HCT116 (cell line): Measurements from ENCODE around the gene ZIC5. TPM values are rescaled to one million over a fixed set of nuclear protein-coding genes. Genes with fewer than 3 reads are reported as not detected.

Experiments
- ATAC-seq: fragments of 200-7000 bp; cut with Tn5 transposase; 2 replicates; pipeline ENCODE4 v1.9.1; 2020; ENCODE audit warnings: mild to moderate bottlenecking, moderate library complexity
- BruUV-seq: library from RNA; stranded (reverse); fragments of 400-500 nt; replicated peaks from 2 replicates; lab custom pipeline; 2021; lab: Mats Ljungman, UMichigan
- CTCF ChIA-PET: fragments of 300-600 bp; sonication (Branson Sonifier 250); formaldehyde crosslinking; loops from one replicate; lab custom pipeline; 2021; ENCODE audit warnings: antibody characterized with exemption; lab: Charles Lee
- POLR2A ChIA-PET: fragments of 300-600, 350-600 bp; sonication (Branson Sonifier 250); formaldehyde crosslinking; loops from one replicate; lab custom pipeline; 2021; ENCODE audit warnings: antibody characterized with exemption; lab: Charles Lee
- RAD21 ChIA-PET, 2 experiments: fragments of 300-600 bp; sonication (Branson Sonifier 250); formaldehyde crosslinking; loops; one replicate each; lab custom pipeline; 2023; ENCODE audit warnings: low total read pairs in 2 of 2; ENCODE audit not compliant: uncharacterized antibody in 2 of 2, unreplicated experiment in 2 of 2, low non-redundant PET in 1 of 2; lab: Charles Lee
- DNase-seq: peaks from one replicate; pipeline ENCODE4 v3.0.0-alpha.2; 2010; ENCODE audit warnings: low read depth, low spot score
- H2AFZ ChIP-seq: fragments of 200-600 bp; shearing (Covaris generic), sonication (generic); 2 replicates; pipeline ENCODE4 v1.6.1; 2017; ENCODE audit warnings: low read depth, mixed run types, mixed read lengths, antibody characterized with exemption, low read length; ENCODE audit not compliant: poor library complexity, severe bottlenecking
- H3K27ac ChIP-seq: 2 replicates; pipeline ENCODE4 v1.5.1; 2012; ENCODE audit warnings: low read depth, low read length
- H3K27me3 ChIP-seq: fragments of 200-600 bp; sonication (generic); 2 replicates; pipeline ENCODE4 v1.6.1; 2016; ENCODE audit warnings: mixed run types, low read length, mixed read lengths; ENCODE audit not compliant: insufficient read depth
- H3K36me3 ChIP-seq, 2 experiments: fragments of 200-500 bp in 1 of 2; fragments of 200-600 bp in 1 of 2; sonication (Bioruptor generic) in 1 of 2; sonication (generic) in 1 of 2; 2 replicates each; pipeline versions ENCODE4 v1.5.1 to v1.6.1; 2014 to 2016; ENCODE audit warnings: low read length in 2 of 2, inconsistent platforms in 1 of 2, mixed read lengths in 1 of 2, mixed run types in 1 of 2; ENCODE audit not compliant: insufficient read depth in 2 of 2, control insufficient read depth in 1 of 2
- H3K4me1 ChIP-seq, 2 experiments: fragments of 200-600 bp in 1 of 2; sonication (generic) in 1 of 2; 2 replicates each; pipeline versions ENCODE4 v1.5.1 to v1.6.1; 2012 to 2017; ENCODE audit warnings: low read length in 2 of 2, inconsistent platforms in 1 of 2, mild to moderate bottlenecking in 1 of 2, mixed read lengths in 1 of 2, mixed run types in 1 of 2, moderate library complexity in 1 of 2; ENCODE audit not compliant: insufficient read depth in 2 of 2, control insufficient read depth in 1 of 2
- H3K4me2 ChIP-seq: fragments of 200-600 bp; sonication (generic); 2 replicates; pipeline ENCODE4 v1.6.1; 2017; ENCODE audit warnings: mixed run types, low read length, mixed read lengths
- H3K4me3 ChIP-seq, 2 experiments: fragments of 200-600 bp in 1 of 2; sonication (generic) in 1 of 2; replicated peaks in 1 of 2; 2 replicates each; pipeline ENCODE4 v1.5.1; 2011 to 2016; ENCODE audit warnings: low read length in 2 of 2, control low read depth in 1 of 2, low read depth in 1 of 2, mild to moderate bottlenecking in 1 of 2, mixed read lengths in 1 of 2, mixed run types in 1 of 2
- H3K79me2 ChIP-seq: fragments of 200-600 bp; sonication (generic); 2 replicates; pipeline ENCODE4 v1.6.1; 2017; ENCODE audit warnings: mild to moderate bottlenecking, mixed run types, low read length, moderate library complexity, mixed read lengths; ENCODE audit not compliant: insufficient read depth
- H3K9ac ChIP-seq: fragments of 200-600 bp; sonication (generic); 2 replicates; pipeline ENCODE4 v1.6.1; 2016; ENCODE audit warnings: low read length, mixed read lengths
- H3K9me2 ChIP-seq: fragments of 200-600 bp; sonication (generic), shearing (Covaris generic); 2 replicates; pipeline ENCODE4 v1.6.1; 2017; ENCODE audit warnings: mixed run types, mild to moderate bottlenecking, moderate library complexity; ENCODE audit not compliant: insufficient read depth
- H3K9me3 ChIP-seq, 2 experiments: fragments of 200-500 bp in 1 of 2; fragments of 200-600 bp in 1 of 2; sonication (Bioruptor generic) in 1 of 2; sonication (generic) in 1 of 2; 2 replicates each; pipeline ENCODE4 v1.6.1; 2014 to 2017; ENCODE audit warnings: low read length in 2 of 2, mixed read lengths in 2 of 2, inconsistent platforms in 1 of 2, low read depth in 1 of 2, mild to moderate bottlenecking in 1 of 2, mixed run types in 1 of 2, moderate library complexity in 1 of 2; ENCODE audit not compliant: control insufficient read depth in 1 of 2, insufficient read depth in 1 of 2
- H4K20me1 ChIP-seq: fragments of 200-600 bp; sonication (generic), shearing (Covaris generic); 2 replicates; pipeline ENCODE4 v1.6.1; 2017; ENCODE audit warnings: mixed run types, mild to moderate bottlenecking, moderate library complexity; ENCODE audit not compliant: insufficient read depth
- ATF3 ChIP-seq: IDR thresholded peaks from 2 replicates; pipeline ENCODE4 v1.6.1; 2012
- CBX3 ChIP-seq: IDR thresholded peaks from 2 replicates; pipeline ENCODE4 v1.6.1; 2012; ENCODE audit warnings: low read depth
- CEBPB ChIP-seq: IDR thresholded peaks from 2 replicates; pipeline ENCODE4 v1.6.1; 2012; ENCODE audit warnings: low read depth
- CTCF ChIP-seq, 3 experiments: fragments of 200-600 bp in 1 of 3; sonication (generic) in 1 of 3; IDR thresholded peaks in 2 of 3; conservative IDR thresholded peaks in 1 of 3; 2 replicates each; pipeline ENCODE4 v1.5.1; 2012 to 2017; ENCODE audit warnings: low read depth in 2 of 3, low read length in 2 of 3, antibody characterized with exemption in 1 of 3, borderline replicate concordance in 1 of 3, control low read depth in 1 of 3, mild to moderate bottlenecking in 1 of 3, mixed read lengths in 1 of 3, mixed run types in 1 of 3, moderate library complexity in 1 of 3; ENCODE audit not compliant: insufficient read depth in 1 of 3
- EGR1 ChIP-seq: IDR thresholded peaks from 2 replicates; pipeline ENCODE4 v1.6.1; 2012; ENCODE audit warnings: low read depth
- EZH2 ChIP-seq: fragments of 200-600 bp; sonication (generic); IDR thresholded peaks from 2 replicates; pipeline ENCODE4 v1.6.1; 2017; ENCODE audit warnings: antibody characterized with exemption, mixed run types
- EZH2phosphoT487 ChIP-seq: fragments of 200-600 bp; IDR thresholded peaks from 2 replicates; pipeline ENCODE4 v1.6.1; 2018; ENCODE audit warnings: antibody characterized with exemption, borderline replicate concordance
- FOSL1 ChIP-seq: IDR thresholded peaks from 2 replicates; pipeline ENCODE4 v1.6.1; 2012; ENCODE audit warnings: low read depth
- JUND ChIP-seq: IDR thresholded peaks from 2 replicates; pipeline ENCODE4 v1.6.1; 2012
- MAX ChIP-seq: IDR thresholded peaks from 2 replicates; pipeline ENCODE4 v1.6.1; 2012
- POLR2A ChIP-seq: IDR thresholded peaks from 2 replicates; pipeline ENCODE4 v1.7.0; 2011; ENCODE audit warnings: borderline replicate concordance; ENCODE audit not compliant: insufficient read depth, insufficient read length; ENCODE audit errors: extremely low read depth
- POLR2AphosphoS5 ChIP-seq: IDR thresholded peaks from 2 replicates; pipeline ENCODE4 v1.6.1; 2011; ENCODE audit warnings: mild to moderate bottlenecking, low read depth, low read length, moderate library complexity
- RAD21 ChIP-seq: IDR thresholded peaks from 2 replicates; pipeline ENCODE4 v1.6.1; 2012; ENCODE audit warnings: low read depth, mild to moderate bottlenecking
- SIN3A ChIP-seq: IDR thresholded peaks from 2 replicates; pipeline ENCODE4 v1.6.1; 2012; ENCODE audit warnings: low read depth
- SP1 ChIP-seq: IDR thresholded peaks from 2 replicates; pipeline ENCODE4 v1.6.1; 2012; ENCODE audit warnings: low read depth
- SRF ChIP-seq: IDR thresholded peaks from 2 replicates; pipeline ENCODE4 v1.6.1; 2012; ENCODE audit warnings: low read depth
- TCF7L2 ChIP-seq: IDR thresholded peaks from 2 replicates; pipeline ENCODE4 v1.7.0; 2011; ENCODE audit warnings: borderline replicate concordance, inconsistent platforms; ENCODE audit not compliant: insufficient read depth, insufficient read length; ENCODE audit errors: extremely low read depth
- ZNF274 ChIP-seq: fragments of 200-500 bp; sonication (Bioruptor generic); IDR thresholded peaks from 2 replicates; pipeline ENCODE4 v1.6.1; 2014; ENCODE audit warnings: mild to moderate bottlenecking, low read depth, low read length, inconsistent platforms
- intact Hi-C: fragments of 100-400 bp; cut with micrococcal nuclease; formaldehyde crosslinking; loops from 2 replicates; pipeline ENCODE4 v1.10.0; 2022
- total RNA-seq: library from RNA; stranded (reverse); gene quantifications from one replicate; pipeline ENCODE4 v1.2.1, GENCODE V29; 2021; ENCODE audit not compliant: unreplicated experiment

ZIC5 gene
- total RNA-seq, 1 experiment from 2014 or later, result 10.3 TPM

- Histone ChIP-seq H3K27me3 (no peaks in the 10 kb centered on the region), H3K4me1 (peaks cover 0 to under 1% of the 10 kb centered on the region in 2 experiments; a peak in 2 of 4 replicates), H3K4me2 (no peak overlapping the region), H3K9ac (no peak overlapping the region), H3K9me2 (no peaks in the 10 kb centered on the region), H2AFZ (no peak overlapping the region), H3K9me3 (no peaks in the 10 kb centered on the region), H3K4me3 (no peak overlapping the region), H3K36me3 (no peaks in the 10 kb centered on the region), H4K20me1 (no peaks in the 10 kb centered on the region), H3K79me2 (no peaks in the 10 kb centered on the region), H3K27ac (no peak overlapping the region)
- ChIA-PET RAD21 (no interaction called here), CTCF (no interaction called here), POLR2A (no interaction called here)
- no TSS peak for BruUV-seq
- TF ChIP-seq POLR2AphosphoS5 (no peak), RAD21 (no peak), MAX (no peak), CTCF (IDR thresholded peaks at IDR 0.05 in 2 of 3, conservative IDR thresholded peaks at IDR 0.05 in 1 of 3; ENCODE audit: borderline replicate concordance in 1 of 3, insufficient read depth in 1 of 3, low read depth in 2 of 3, low read length in 2 of 3) (no peak), TCF7L2 (no peak), ZNF274 (no peak)
- DNase-seq, result no peak
- ATAC-seq, result no peak
- intact Hi-C loops, result no loop called here
Observed at GRCh38 chr13:99944102-99944501, 27.5 kb downstream of the ZIC5 start.

GRCh38 chr13:99941911-99942310 lies 29.7 kb downstream of the ZIC5 start:
- DNase-seq (no peak), ATAC-seq (no peak)
- RAD21 ChIA-PET, result no interaction called here
- POLR2A ChIA-PET, result no interaction called here
- Histone ChIP-seq H2AFZ (no peak overlapping the region), H3K36me3 (no peaks in the 10 kb centered on the region), H3K27me3 (no peaks in the 10 kb centered on the region), H3K4me3 (no peak overlapping the region), H3K4me2 (no peak overlapping the region), H3K9me2 (no peaks in the 10 kb centered on the region), H3K27ac (no peak overlapping the region), H3K9me3 (no peaks in the 10 kb centered on the region), H4K20me1 (no peaks in the 10 kb centered on the region), H3K9ac (no peak overlapping the region), H3K4me1 (no peaks in the 10 kb centered on the region), H3K79me2 (no peaks in the 10 kb centered on the region)
- intact Hi-C loops, result no loop called here
- CTCF ChIA-PET, result no interaction called here
- BruUV-seq, result no TSS peak
- TF ChIP-seq SP1 (no peak), MAX (no peak), SRF (no peak), EZH2 (no peak), EGR1 (no peak), CEBPB (no peak), EZH2phosphoT487 (no peak), POLR2A (no peak), ATF3 (no peak), SIN3A (no peak), TCF7L2 (no peak), ZNF274 (no peak), JUND (no peak), FOSL1 (no peak), CBX3 (no peak), CTCF (IDR thresholded peaks at IDR 0.05 in 2 of 3, conservative IDR thresholded peaks at IDR 0.05 in 1 of 3; ENCODE audit: borderline replicate concordance in 1 of 3, insufficient read depth in 1 of 3, low read depth in 2 of 3, low read length in 2 of 3) (no peak)
